SIG-M5 treated with dmso at 0.1 percent for 504 hours (cell line): ENCODE data around the gene PIK3CD.

Experiments
- DNase-seq: peaks from one replicate; lab custom pipeline; 2025; ENCODE audit not compliant: unreplicated experiment; lab: John Stamatoyannopoulos, UW

The PIK3CD gene

GRCh38 chr1:9716404-9717192 lies 65.1 kb downstream of the PIK3CD start:
- DNase-seq = no peak

- peak; percentile 62 for DNase-seq
Measured at GRCh38 chr1:9717193-9718005, 65.9 kb downstream of the PIK3CD start.

GRCh38 chr1:9718006-9718680 lies 66.6 kb downstream of the PIK3CD start:
- no peak for DNase-seq

- DNase-seq = no peak
Measured at GRCh38 chr1:9719978-9720722, 68.6 kb downstream of the PIK3CD start.

- DNase-seq = no peak
Measured at GRCh38 chr1:9720785-9721605, 69.5 kb downstream of the PIK3CD start.

- no peak for DNase-seq
Measured at GRCh38 chr1:9721606-9722377, 70.3 kb downstream of the PIK3CD start.

GRCh38 chr1:9722378-9722749 lies 70.8 kb downstream of the PIK3CD start:
- DNase-seq = no peak

GRCh38 chr1:9723068-9723805 lies 71.7 kb downstream of the PIK3CD start:
- DNase-seq = no peak

GRCh38 chr1:9723926-9724325 lies 72.4 kb downstream of the PIK3CD start:
- no peak for DNase-seq

- DNase-seq = peak; percentile 48
Measured at GRCh38 chr1:9724706-9725476, 73.4 kb downstream of the PIK3CD start.

GRCh38 chr1:9726406-9726805 lies 74.9 kb downstream of the PIK3CD start:
- DNase-seq = no peak

GRCh38 chr1:9726905-9727595 lies 75.5 kb downstream of the PIK3CD start:
- no peak for DNase-seq

- no peak for DNase-seq
Measured at GRCh38 chr1:9728451-9729295, 77.1 kb downstream of the PIK3CD start.

- DNase-seq = no peak
Measured at GRCh38 chr1:9729523-9729922, 78.0 kb downstream of the PIK3CD start.

- no peak for DNase-seq
Measured at GRCh38 chr1:9730096-9730901, 78.8 kb downstream of the PIK3CD start.
